K562 (cell line): Measurements from ENCODE around the gene TMCO1. TPM values are rescaled to one million over a fixed set of nuclear protein-coding genes. Genes with fewer than 3 reads are reported as not detected.

Source experiments
- BRD9 ChIP-seq: fragments of 450-650 bp; IDR thresholded peaks from 2 replicates; pipeline ENCODE4 v1.6.1; 2018; ENCODE audit warnings: low read depth; ENCODE audit not compliant: partially characterized antibody
- CBX3 ChIP-seq, 2 experiments: IDR thresholded peaks; 1 replicate in 1 of 2; 2 replicates in 1 of 2; pipeline ENCODE4 v1.6.1; 2012; ENCODE audit warnings: inconsistent platforms in 2 of 2, low read length in 2 of 2, borderline replicate concordance in 1 of 2, control low read depth in 1 of 2
- CREB1 ChIP-seq, 2 experiments: sonication (generic) in 1 of 2; formaldehyde crosslinking in 1 of 2; IDR thresholded peaks; 2 replicates each; pipeline versions ENCODE4 v1.6.1 to v1.8.0; 2012 to 2022; ENCODE audit warnings: inconsistent platforms in 1 of 2, mild to moderate bottlenecking in 1 of 2, missing genetic modification reagents in 1 of 2, moderate library complexity in 1 of 2
- CREB3L1 ChIP-seq: fragments of 450-650 bp; IDR thresholded peaks from 2 replicates; pipeline ENCODE4 v1.6.1; 2014; ENCODE audit warnings: low read depth, mild to moderate bottlenecking, moderate library complexity, borderline replicate concordance
- CREM ChIP-seq: IDR thresholded peaks from 2 replicates; pipeline ENCODE4 v1.6.1; 2014; ENCODE audit warnings: antibody characterized with exemption, low read depth
- DIDO1 ChIP-seq: fragments of 450-650 bp; IDR thresholded peaks from 2 replicates; pipeline ENCODE4 v1.6.1; 2016; ENCODE audit warnings: low read depth, missing biosample characterization, missing genetic modification characterization
- DNMT1 ChIP-seq: fragments of 450-650 bp; IDR thresholded peaks from 2 replicates; pipeline ENCODE4 v1.6.1; 2016; ENCODE audit warnings: antibody characterized with exemption, mild to moderate bottlenecking
- ETV1 ChIP-seq: fragments of 450-650 bp; conservative IDR thresholded peaks from 2 replicates; pipeline ENCODE4 v1.6.1; 2016; ENCODE audit warnings: missing genetic modification characterization, control low read depth, low read depth, missing compliant biosample characterization
- ETV6 ChIP-seq, 3 experiments: fragments of 150-350 bp in 1 of 3; sonication (generic) in 1 of 3; formaldehyde crosslinking in 1 of 3; IDR thresholded peaks; 2 replicates each; pipeline versions ENCODE4 v1.6.1 to v1.8.0; 2014 to 2022; ENCODE audit warnings: borderline replicate concordance in 2 of 3, low read depth in 2 of 3, antibody characterized with exemption in 1 of 3, low read length in 1 of 3, mild to moderate bottlenecking in 1 of 3, missing genetic modification reagents in 1 of 3
- GATAD2A ChIP-seq: fragments of 450-650 bp; IDR thresholded peaks from 2 replicates; pipeline ENCODE4 v1.6.1; 2017
- HNRNPUL1 ChIP-seq: fragments of 200-400 bp; formaldehyde crosslinking; IDR thresholded peaks from 2 replicates; pipeline ENCODE4 v1.6.1; 2017; ENCODE audit warnings: low read length
- ILK ChIP-seq: fragments of 450-650 bp; IDR thresholded peaks from 2 replicates; pipeline ENCODE4 v1.6.1; 2016; ENCODE audit warnings: missing genetic modification characterization, low read depth, mild to moderate bottlenecking, missing compliant biosample characterization, moderate library complexity, borderline replicate concordance
- PYGO2 ChIP-seq: fragments of 450-650 bp; IDR thresholded peaks from 2 replicates; pipeline ENCODE4 v1.6.1; 2016; ENCODE audit warnings: mild to moderate bottlenecking, missing genetic modification characterization, moderate library complexity, missing compliant biosample characterization
- SIN3A ChIP-seq, 2 experiments: fragments of 150-350 bp in 1 of 2; IDR thresholded peaks; 2 replicates each; pipeline ENCODE4 v1.6.1; 2011 to 2016; ENCODE audit warnings: borderline replicate concordance in 2 of 2, low read depth in 2 of 2, low read length in 2 of 2, mild to moderate bottlenecking in 2 of 2, moderate library complexity in 2 of 2; ENCODE audit not compliant: control insufficient read depth in 1 of 2
- SMARCE1 ChIP-seq: fragments of 450-650 bp; IDR thresholded peaks from 2 replicates; pipeline ENCODE4 v1.7.1; 2016; ENCODE audit warnings: mild to moderate bottlenecking
- TARDBP ChIP-seq: fragments of 450-650 bp; IDR thresholded peaks from 2 replicates; pipeline ENCODE4 v1.6.1; 2016
- THRAP3 ChIP-seq: fragments of 450-650 bp; IDR thresholded peaks from 2 replicates; pipeline ENCODE4 v1.6.1; 2016; ENCODE audit warnings: mild to moderate bottlenecking, inconsistent platforms, borderline replicate concordance
- TRIM28 ChIP-seq: fragments of 450-650 bp; IDR thresholded peaks from 2 replicates; pipeline ENCODE4 v1.6.1; 2017
- ZC3H11A ChIP-seq: IDR thresholded peaks from 2 replicates; pipeline ENCODE4 v1.6.1; 2012; ENCODE audit warnings: low read depth, low read length, improper control_type of control experiment
- ZNF12 ChIP-seq: sonication (generic); formaldehyde crosslinking; IDR thresholded peaks from 2 replicates; pipeline ENCODE4 v1.4.0; 2020; ENCODE audit warnings: mild to moderate bottlenecking, missing genetic modification reagents
- ZNF232 ChIP-seq: sonication (generic); formaldehyde crosslinking; IDR thresholded peaks from 2 replicates; pipeline ENCODE4 v1.8.0; 2022; ENCODE audit warnings: mild to moderate bottlenecking, missing genetic modification reagents
- ZNF512 ChIP-seq: IDR thresholded peaks from 2 replicates; pipeline ENCODE4 v1.6.1; 2016; ENCODE audit warnings: missing genetic modification characterization, missing compliant biosample characterization
- ZNF655 ChIP-seq: fragments of 250-450 bp; sonication (Bioruptor Pico); IDR thresholded peaks from 2 replicates; pipeline ENCODE4 v1.5.0; 2021
- polyA plus RNA-seq, 8 experiments: library from polyadenylated mRNA; depleted of rRNA in 4 of 8; stranded (reverse) in 5 of 8; unstranded in 3 of 8; fragments of >200 nt; fragmentation: Nextera tagmentation in 2 of 8; fragmentation: Illumina TruSeq in 1 of 8; extraction: Ambion mirVana in 2 of 8; extraction: Trizol in 1 of 8; gene quantifications; 2 replicates each; pipeline versions ENCODE4 v1.2.1 to v1.2.3, GENCODE V29; 2011 to 2014; ENCODE audit warnings: inconsistent platforms in 1 of 8, missing spikeins in 1 of 8
- total RNA-seq, 7 experiments: library from RNA; depleted of rRNA in 6 of 7; stranded (reverse); fragments of >200 nt in 6 of 7; fragmentation: Illumina TruSeq in 2 of 7; extraction: Trizol in 2 of 7; gene quantifications; 2 replicates each; pipeline versions ENCODE4 v1.2.1 to v1.2.3, GENCODE V29; 2011 to 2021; ENCODE audit warnings: low replicate concordance in 1 of 7

The TMCO1 gene
- total and polyA plus RNA-seq, 9 of the 15 experiments (the other 6 are each of a cell fraction or from before 2014, with no cell fraction given): 69.3 to 561 (median 175) TPM

GRCh38 chr1:165768513-165769394, at the start of gene TMCO1 (continued):
- TF ChIP-seq PYGO2: no peak
- TF ChIP-seq HNRNPUL1: no peak
- TF ChIP-seq CREM: peak; percentile 75; the same call in 1 of the 2 replicates
- TF ChIP-seq THRAP3: peak; percentile 97
- no peak; the same call in 1 of the 2 replicates for TF ChIP-seq CREB1 (IDR thresholded peaks at IDR 0.05)
- peak; percentile 61; the same call in 1 of the 2 replicates for TF ChIP-seq CREB1 (CRISPR knock-in tag; IDR thresholded peaks at IDR 0.05)
- no peak for TF ChIP-seq ZNF12
- TF ChIP-seq ZNF512 (tag): no peak
- TF ChIP-seq ZNF232 (CRISPR knock-in tag): 0 out of 2 replicates have a peak, but pooled peaks have one; percentile 35
- TF ChIP-seq ZC3H11A: 0 out of 2 replicates have a peak, but pooled peaks have one; percentile 22
- peak in 1 of 2 experiments; percentile 82; a peak in 2 of 3 replicates for TF ChIP-seq CBX3 (IDR thresholded peaks at IDR 0.05; ENCODE audit: borderline replicate concordance in 1 of 2, low read length in 2 of 2)
- peak; percentile 98 for TF ChIP-seq CREB3L1
- peak; percentile 7; the same call in 1 of the 2 replicates for TF ChIP-seq TRIM28
- peak in 1 of 2 experiments; percentile 89; a peak in 2 of 4 replicates for TF ChIP-seq SIN3A (IDR thresholded peaks at IDR 0.05; ENCODE audit: borderline replicate concordance in 2 of 2, control insufficient read depth in 1 of 2, low read depth in 2 of 2, low read length in 2 of 2)
- TF ChIP-seq ZNF655 (CRISPR knock-in tag): no peak
- peak; percentile 91 for TF ChIP-seq ETV1 (tag)
- TF ChIP-seq ILK: no peak
- peak; percentile 92 for TF ChIP-seq DIDO1 (tag)
- no peak for TF ChIP-seq GATAD2A
- no peak for TF ChIP-seq TARDBP
- TF ChIP-seq BRD9: peak; percentile 27
- TF ChIP-seq SMARCE1: peak; percentile 66
- TF ChIP-seq DNMT1: 0 out of 2 replicates have a peak, but pooled peaks have one; percentile 95
- TF ChIP-seq ETV6 (IDR thresholded peaks at IDR 0.05; ENCODE audit: borderline replicate concordance in 1 of 2, low read depth in 2 of 2, low read length in 1 of 2): peak; percentile 62 to 70; a peak in 2 of 4 replicates
- TF ChIP-seq ETV6 (CRISPR knock-in tag; IDR thresholded peaks at IDR 0.05; ENCODE audit: borderline replicate concordance): no peak; the same call in 1 of the 2 replicates
